Epithelial cell of esophagus (primary cell): ENCODE results near the gene ZNF699.
"Not testable (repeated sequence)": the region's sequence is repeated elsewhere in the genome, so short reads cannot be mapped to it uniquely, and the experiment has no call there.

ENCODE experiments used
- DNase-seq: peaks from one replicate; pipeline ENCODE4 v3.0.0; 2010; ENCODE audit warnings: low read depth
- H3K4me3 ChIP-seq: 2 replicates; pipeline ENCODE4 v1.5.1; 2011; ENCODE audit warnings: mild to moderate bottlenecking, low read length, control low read depth
- CTCF ChIP-seq: IDR thresholded peaks from 2 replicates; pipeline ENCODE4 v1.5.1; 2011; ENCODE audit warnings: low read depth, mild to moderate bottlenecking, low read length, control low read depth, inconsistent platforms; ENCODE audit not compliant: insufficient read depth; ENCODE audit errors: missing control alignments

The ZNF699 gene

GRCh38 chr19:9289231-9289884 is 20.3 kb downstream of the ZNF699 start:
- DNase-seq: no peak
- no peak overlapping the region for H3K4me3 ChIP-seq
- TF ChIP-seq CTCF: no peak

- DNase-seq, H3K4me3 ChIP-seq: not testable (repeated sequence)
Observed at GRCh38 chr19:9283485-9283884, 26.2 kb downstream of the ZNF699 start.

GRCh38 chr19:9251236-9251635 is 58.4 kb downstream of the ZNF699 start:
- no peak for TF ChIP-seq CTCF
- DNase-seq: no peak

GRCh38 chr19:9250630-9251029 is 59.0 kb downstream of the ZNF699 start, which contains the start of gene OR7E24:
Gene OR7E24, plus strand, starts transcription at chr19:9250930. Its CDS starts 114 bp downstream, at chr19:9251044.
- TF ChIP-seq CTCF: no peak
- no peak within 1 kb of the TSS for H3K4me3 ChIP-seq
- no peak for DNase-seq

More at GRCh38 chr19:9251236-9251635, 58.4 kb downstream of the ZNF699 start:
- H3K4me3 ChIP-seq: no peak overlapping the region
